GM12878 (cell line): Measurements from ENCODE around the gene ACRV1. TPM values are rescaled to one million over a fixed set of nuclear protein-coding genes. Genes with fewer than 3 reads are reported as not detected.

Source experiments
- BCL11A ChIP-seq: IDR thresholded peaks from 2 replicates; pipeline ENCODE4 v1.6.1; 2011; ENCODE audit warnings: low read depth, low read length
- DPF2 ChIP-seq: fragments of 450-650 bp; IDR thresholded peaks from 2 replicates; pipeline ENCODE4 v1.6.1; 2017; ENCODE audit warnings: mild to moderate bottlenecking
- FOXK2 ChIP-seq: fragments of 450-650 bp; IDR thresholded peaks from 2 replicates; pipeline ENCODE4 v1.6.1; 2017; ENCODE audit warnings: mild to moderate bottlenecking, moderate library complexity
- JUND ChIP-seq: IDR thresholded peaks from 2 replicates; pipeline ENCODE4 v1.6.1; 2012; ENCODE audit warnings: low read depth, mild to moderate bottlenecking, low read length, improper control_type of control experiment, moderate library complexity
- KAT2A ChIP-seq: conservative IDR thresholded peaks from 2 replicates; pipeline ENCODE4 v1.6.1; 2011; ENCODE audit warnings: low read depth, low read length; ENCODE audit not compliant: control insufficient read depth
- KDM1A ChIP-seq: fragments of 200-600 bp; sonication (generic); IDR thresholded peaks from 2 replicates; pipeline ENCODE4 v1.6.1; 2016; ENCODE audit warnings: borderline replicate concordance
- LARP7 ChIP-seq: fragments of 450-650 bp; IDR thresholded peaks from 2 replicates; pipeline ENCODE4 v1.6.1; 2017; ENCODE audit warnings: mild to moderate bottlenecking
- RBBP5 ChIP-seq: fragments of 200-600 bp; sonication (generic); conservative IDR thresholded peaks from 2 replicates; pipeline ENCODE4 v1.6.1; 2016
- STAT3 ChIP-seq: IDR thresholded peaks from 2 replicates; pipeline ENCODE4 v1.6.1; 2011; ENCODE audit warnings: low read depth, low read length, improper control_type of control experiment
- TARDBP ChIP-seq: IDR thresholded peaks from 2 replicates; pipeline ENCODE4 v1.6.1; 2016; ENCODE audit warnings: borderline replicate concordance
- TCF12 ChIP-seq: IDR thresholded peaks from 2 replicates; pipeline ENCODE4 v1.6.1; 2011; ENCODE audit warnings: low read depth, mild to moderate bottlenecking, low read length
- TCF3 ChIP-seq: IDR thresholded peaks from 2 replicates; pipeline ENCODE4 v1.6.1; 2012; ENCODE audit warnings: low read depth, mild to moderate bottlenecking, low read length, borderline replicate concordance; ENCODE audit not compliant: insufficient read depth
- ZNF207 ChIP-seq: fragments of 450-650 bp; IDR thresholded peaks from 2 replicates; pipeline ENCODE4 v1.6.1; 2014; ENCODE audit warnings: antibody characterized with exemption, mild to moderate bottlenecking, borderline replicate concordance
- ZNF217 ChIP-seq: fragments of 450-650 bp; IDR thresholded peaks from 2 replicates; pipeline ENCODE4 v1.6.1; 2017; ENCODE audit warnings: antibody characterized with exemption, mild to moderate bottlenecking
- polyA plus RNA-seq, 11 experiments: library from polyadenylated mRNA; depleted of rRNA in 4 of 11; unstranded in 6 of 11; stranded (reverse) in 5 of 11; fragments of >200 nt; fragmentation: Nextera tagmentation in 4 of 11; fragmentation: Illumina TruSeq in 1 of 11; extraction: Ambion mirVana in 4 of 11; extraction: Trizol in 1 of 11; gene quantifications; 1 replicate in 1 of 11; 2 replicates in 10 of 11; pipeline versions ENCODE4 v1.2.1 to v1.2.3, GENCODE V29; 2011 to 2016; ENCODE audit warnings: inconsistent platforms in 2 of 11, missing spikeins in 2 of 11, low read depth in 1 of 11
- total RNA-seq, 4 experiments: library from RNA; depleted of rRNA in 3 of 4; stranded (reverse); fragments of >200 nt in 3 of 4; fragmentation: Illumina TruSeq in 1 of 4; extraction: Trizol in 1 of 4; gene quantifications; 2 replicates each; pipeline versions ENCODE4 v1.2.1 to v1.2.3, GENCODE V29; 2013 to 2021
- TF ChIP-seq, protein P1 (sequence below): fragments of 450-650 bp; IDR thresholded peaks from 2 replicates; pipeline ENCODE4 v1.6.1; 2016; ENCODE audit warnings: mild to moderate bottlenecking
- TF ChIP-seq, protein P2 (sequence below): fragments of 450-650 bp; IDR thresholded peaks from 2 replicates; pipeline ENCODE4 v1.6.1; 2016; ENCODE audit warnings: mild to moderate bottlenecking, moderate library complexity, borderline replicate concordance
- TF ChIP-seq, protein P3 (sequence below): fragments of 450-650 bp; IDR thresholded peaks from 2 replicates; pipeline ENCODE4 v1.6.1; 2017; ENCODE audit warnings: low read depth, mild to moderate bottlenecking, moderate library complexity
- TF ChIP-seq, protein P4 (sequence below): IDR thresholded peaks from 2 replicates; pipeline ENCODE4 v1.6.1; 2012; ENCODE audit warnings: improper control_type of control experiment, low read depth, low read length; ENCODE audit not compliant: insufficient replicate concordance

The ACRV1 gene
- total and polyA plus RNA-seq, 10 of the 15 experiments (the other 5 are each of a cell fraction or from before 2014, with no cell fraction given), result 0.09 to 0.82 (median 0.23) TPM; not detected in 2

DNA sequence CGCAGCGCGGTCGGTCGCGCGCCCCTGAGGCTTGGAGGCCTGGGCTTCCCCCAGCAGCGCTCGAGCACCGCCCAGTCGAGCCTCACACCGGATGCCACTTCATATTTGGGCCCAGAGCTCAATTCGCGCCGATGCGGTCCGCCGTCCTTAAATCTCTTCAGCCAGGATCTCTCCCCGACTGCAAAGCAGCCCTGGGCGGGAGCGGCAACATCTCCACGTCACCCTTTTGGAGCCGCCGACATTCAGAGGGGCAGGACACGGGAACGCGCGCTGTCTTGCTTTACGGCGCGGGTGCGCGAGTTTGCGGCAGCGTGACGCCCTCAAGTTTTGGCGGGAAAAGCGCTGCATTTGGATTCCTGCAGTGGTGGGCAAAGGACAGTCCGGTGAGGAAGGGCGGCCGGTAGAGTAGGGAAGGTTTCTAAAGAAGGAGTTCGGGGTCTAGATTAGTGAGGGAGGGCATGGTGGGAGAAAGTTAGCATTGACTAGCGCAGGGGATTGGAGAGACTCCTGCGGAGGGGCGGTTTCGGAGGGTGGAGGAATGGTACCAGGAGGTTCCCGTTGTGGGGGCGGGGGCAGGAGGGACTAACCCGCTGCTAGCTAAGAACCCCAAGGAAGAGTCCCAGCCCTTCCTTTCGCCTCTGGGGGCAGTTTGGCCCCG, 54.9 kb downstream of the ACRV1 start (continued):
- TF ChIP-seq, protein P1, sequence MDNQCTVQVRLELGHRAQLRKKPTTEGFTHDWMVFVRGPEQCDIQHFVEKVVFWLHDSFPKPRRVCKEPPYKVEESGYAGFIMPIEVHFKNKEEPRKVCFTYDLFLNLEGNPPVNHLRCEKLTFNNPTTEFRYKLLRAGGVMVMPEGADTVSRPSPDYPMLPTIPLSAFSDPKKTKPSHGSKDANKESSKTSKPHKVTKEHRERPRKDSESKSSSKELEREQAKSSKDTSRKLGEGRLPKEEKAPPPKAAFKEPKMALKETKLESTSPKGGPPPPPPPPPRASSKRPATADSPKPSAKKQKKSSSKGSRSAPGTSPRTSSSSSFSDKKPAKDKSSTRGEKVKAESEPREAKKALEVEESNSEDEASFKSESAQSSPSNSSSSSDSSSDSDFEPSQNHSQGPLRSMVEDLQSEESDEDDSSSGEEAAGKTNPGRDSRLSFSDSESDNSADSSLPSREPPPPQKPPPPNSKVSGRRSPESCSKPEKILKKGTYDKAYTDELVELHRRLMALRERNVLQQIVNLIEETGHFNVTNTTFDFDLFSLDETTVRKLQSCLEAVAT, result peak; percentile 68; the same call in 1 of the 2 replicates
- TF ChIP-seq RBBP5 (peak; percentile 98), JUND (no peak), LARP7 (no peak), FOXK2 (no peak), DPF2 (no peak), TARDBP (0 out of 2 replicates have a peak, but pooled peaks have one; percentile 30), KDM1A (no peak), TCF3 (0 out of 2 replicates have a peak, but pooled peaks have one; percentile 52), STAT3 (no peak), ZNF207 (peak; percentile 90; the same call in 1 of the 2 replicates), KAT2A (no peak), BCL11A (no peak), TCF12 (peak; percentile 13; the same call in 1 of the 2 replicates), ZNF217 (no peak)
- TF ChIP-seq, protein P2, sequence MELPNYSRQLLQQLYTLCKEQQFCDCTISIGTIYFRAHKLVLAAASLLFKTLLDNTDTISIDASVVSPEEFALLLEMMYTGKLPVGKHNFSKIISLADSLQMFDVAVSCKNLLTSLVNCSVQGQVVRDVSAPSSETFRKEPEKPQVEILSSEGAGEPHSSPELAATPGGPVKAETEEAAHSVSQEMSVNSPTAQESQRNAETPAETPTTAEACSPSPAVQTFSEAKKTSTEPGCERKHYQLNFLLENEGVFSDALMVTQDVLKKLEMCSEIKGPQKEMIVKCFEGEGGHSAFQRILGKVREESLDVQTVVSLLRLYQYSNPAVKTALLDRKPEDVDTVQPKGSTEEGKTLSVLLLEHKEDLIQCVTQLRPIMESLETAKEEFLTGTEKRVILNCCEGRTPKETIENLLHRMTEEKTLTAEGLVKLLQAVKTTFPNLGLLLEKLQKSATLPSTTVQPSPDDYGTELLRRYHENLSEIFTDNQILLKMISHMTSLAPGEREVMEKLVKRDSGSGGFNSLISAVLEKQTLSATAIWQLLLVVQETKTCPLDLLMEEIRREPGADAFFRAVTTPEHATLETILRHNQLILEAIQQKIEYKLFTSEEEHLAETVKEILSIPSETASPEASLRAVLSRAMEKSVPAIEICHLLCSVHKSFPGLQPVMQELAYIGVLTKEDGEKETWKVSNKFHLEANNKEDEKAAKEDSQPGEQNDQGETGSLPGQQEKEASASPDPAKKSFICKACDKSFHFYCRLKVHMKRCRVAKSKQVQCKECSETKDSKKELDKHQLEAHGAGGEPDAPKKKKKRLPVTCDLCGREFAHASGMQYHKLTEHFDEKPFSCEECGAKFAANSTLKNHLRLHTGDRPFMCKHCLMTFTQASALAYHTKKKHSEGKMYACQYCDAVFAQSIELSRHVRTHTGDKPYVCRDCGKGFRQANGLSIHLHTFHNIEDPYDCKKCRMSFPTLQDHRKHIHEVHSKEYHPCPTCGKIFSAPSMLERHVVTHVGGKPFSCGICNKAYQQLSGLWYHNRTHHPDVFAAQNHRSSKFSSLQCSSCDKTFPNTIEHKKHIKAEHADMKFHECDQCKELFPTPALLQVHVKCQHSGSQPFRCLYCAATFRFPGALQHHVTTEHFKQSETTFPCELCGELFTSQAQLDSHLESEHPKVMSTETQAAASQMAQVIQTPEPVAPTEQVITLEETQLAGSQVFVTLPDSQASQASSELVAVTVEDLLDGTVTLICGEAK, result peak; percentile 45; the same call in 1 of the 2 replicates
- TF ChIP-seq, protein P3, sequence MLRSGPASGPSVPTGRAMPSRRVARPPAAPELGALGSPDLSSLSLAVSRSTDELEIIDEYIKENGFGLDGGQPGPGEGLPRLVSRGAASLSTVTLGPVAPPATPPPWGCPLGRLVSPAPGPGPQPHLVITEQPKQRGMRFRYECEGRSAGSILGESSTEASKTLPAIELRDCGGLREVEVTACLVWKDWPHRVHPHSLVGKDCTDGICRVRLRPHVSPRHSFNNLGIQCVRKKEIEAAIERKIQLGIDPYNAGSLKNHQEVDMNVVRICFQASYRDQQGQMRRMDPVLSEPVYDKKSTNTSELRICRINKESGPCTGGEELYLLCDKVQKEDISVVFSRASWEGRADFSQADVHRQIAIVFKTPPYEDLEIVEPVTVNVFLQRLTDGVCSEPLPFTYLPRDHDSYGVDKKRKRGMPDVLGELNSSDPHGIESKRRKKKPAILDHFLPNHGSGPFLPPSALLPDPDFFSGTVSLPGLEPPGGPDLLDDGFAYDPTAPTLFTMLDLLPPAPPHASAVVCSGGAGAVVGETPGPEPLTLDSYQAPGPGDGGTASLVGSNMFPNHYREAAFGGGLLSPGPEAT, result peak; percentile 82
- TF ChIP-seq, protein P4, sequence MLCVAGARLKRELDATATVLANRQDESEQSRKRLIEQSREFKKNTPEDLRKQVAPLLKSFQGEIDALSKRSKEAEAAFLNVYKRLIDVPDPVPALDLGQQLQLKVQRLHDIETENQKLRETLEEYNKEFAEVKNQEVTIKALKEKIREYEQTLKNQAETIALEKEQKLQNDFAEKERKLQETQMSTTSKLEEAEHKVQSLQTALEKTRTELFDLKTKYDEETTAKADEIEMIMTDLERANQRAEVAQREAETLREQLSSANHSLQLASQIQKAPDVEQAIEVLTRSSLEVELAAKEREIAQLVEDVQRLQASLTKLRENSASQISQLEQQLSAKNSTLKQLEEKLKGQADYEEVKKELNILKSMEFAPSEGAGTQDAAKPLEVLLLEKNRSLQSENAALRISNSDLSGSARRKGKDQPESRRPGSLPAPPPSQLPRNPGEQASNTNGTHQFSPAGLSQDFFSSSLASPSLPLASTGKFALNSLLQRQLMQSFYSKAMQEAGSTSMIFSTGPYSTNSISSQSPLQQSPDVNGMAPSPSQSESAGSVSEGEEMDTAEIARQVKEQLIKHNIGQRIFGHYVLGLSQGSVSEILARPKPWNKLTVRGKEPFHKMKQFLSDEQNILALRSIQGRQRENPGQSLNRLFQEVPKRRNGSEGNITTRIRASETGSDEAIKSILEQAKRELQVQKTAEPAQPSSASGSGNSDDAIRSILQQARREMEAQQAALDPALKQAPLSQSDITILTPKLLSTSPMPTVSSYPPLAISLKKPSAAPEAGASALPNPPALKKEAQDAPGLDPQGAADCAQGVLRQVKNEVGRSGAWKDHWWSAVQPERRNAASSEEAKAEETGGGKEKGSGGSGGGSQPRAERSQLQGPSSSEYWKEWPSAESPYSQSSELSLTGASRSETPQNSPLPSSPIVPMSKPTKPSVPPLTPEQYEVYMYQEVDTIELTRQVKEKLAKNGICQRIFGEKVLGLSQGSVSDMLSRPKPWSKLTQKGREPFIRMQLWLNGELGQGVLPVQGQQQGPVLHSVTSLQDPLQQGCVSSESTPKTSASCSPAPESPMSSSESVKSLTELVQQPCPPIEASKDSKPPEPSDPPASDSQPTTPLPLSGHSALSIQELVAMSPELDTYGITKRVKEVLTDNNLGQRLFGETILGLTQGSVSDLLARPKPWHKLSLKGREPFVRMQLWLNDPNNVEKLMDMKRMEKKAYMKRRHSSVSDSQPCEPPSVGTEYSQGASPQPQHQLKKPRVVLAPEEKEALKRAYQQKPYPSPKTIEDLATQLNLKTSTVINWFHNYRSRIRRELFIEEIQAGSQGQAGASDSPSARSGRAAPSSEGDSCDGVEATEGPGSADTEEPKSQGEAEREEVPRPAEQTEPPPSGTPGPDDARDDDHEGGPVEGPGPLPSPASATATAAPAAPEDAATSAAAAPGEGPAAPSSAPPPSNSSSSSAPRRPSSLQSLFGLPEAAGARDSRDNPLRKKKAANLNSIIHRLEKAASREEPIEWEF, result no peak
